GM23338 (cell line): Measurements from ENCODE around the gene LMO2. TPM values are rescaled to one million over a fixed set of nuclear protein-coding genes. Genes with fewer than 3 reads are reported as not detected.

ENCODE experiments used
- ATAC-seq: fragments of 200-7000 bp; cut with Tn5 transposase; 3 replicates; pipeline ENCODE4 v1.9.1; 2020
- DNase-seq: peaks from one replicate; pipeline ENCODE4 v3.0.0-alpha.2; 2015; ENCODE audit warnings: low spot score
- H2AFZ ChIP-seq: fragments of 200-600 bp; sonication (generic); 2 replicates; pipeline ENCODE4 v1.8.0; 2016; ENCODE audit warnings: antibody characterized with exemption, mild to moderate bottlenecking, moderate library complexity
- H3F3A ChIP-seq: fragments of 200-600 bp; sonication (generic); replicated peaks from 2 replicates; pipeline ENCODE4 v1.8.0; 2017; ENCODE audit warnings: antibody characterized with exemption, mixed run types, low read depth
- H3K27ac ChIP-seq: fragments of 200-600 bp; sonication (generic); 2 replicates; pipeline ENCODE4 v1.6.1; 2016; ENCODE audit warnings: low read depth
- H3K27me3 ChIP-seq: fragments of 200-600 bp; sonication (generic); 2 replicates; pipeline ENCODE4 v1.8.0; 2016; ENCODE audit warnings: mild to moderate bottlenecking, mixed run types, moderate library complexity; ENCODE audit not compliant: insufficient read depth
- H3K36me3 ChIP-seq: fragments of 200-600 bp; sonication (generic); 2 replicates; pipeline ENCODE4 v1.8.0; 2016; ENCODE audit warnings: mild to moderate bottlenecking; ENCODE audit not compliant: insufficient read depth
- H3K4me1 ChIP-seq: fragments of 200-600 bp; sonication (generic); 2 replicates; pipeline ENCODE4 v1.8.0; 2016; ENCODE audit warnings: mild to moderate bottlenecking, moderate library complexity; ENCODE audit not compliant: insufficient read depth
- H3K4me2 ChIP-seq: fragments of 200-600 bp; sonication (generic); 2 replicates; pipeline ENCODE4 v1.7.1; 2017; ENCODE audit warnings: mixed run types
- H3K4me3 ChIP-seq: fragments of 200-600 bp; sonication (generic); 2 replicates; pipeline ENCODE4 v1.6.1; 2016; ENCODE audit warnings: mixed run types
- H3K79me2 ChIP-seq: fragments of 200-600 bp; sonication (generic); replicated peaks from 2 replicates; pipeline ENCODE4 v1.8.0; 2017; ENCODE audit warnings: mild to moderate bottlenecking; ENCODE audit not compliant: insufficient read depth
- H3K9me2 ChIP-seq: fragments of 200-600 bp; sonication (generic); 2 replicates; pipeline ENCODE4 v1.8.0; 2017; ENCODE audit not compliant: insufficient read depth
- H4K20me1 ChIP-seq: fragments of 200-600 bp; sonication (generic); replicated peaks from 2 replicates; pipeline ENCODE4 v1.8.0; 2017; ENCODE audit warnings: mild to moderate bottlenecking; ENCODE audit not compliant: insufficient read depth
- H3K27ac Mint-ChIP-seq: 2 replicates; pipeline ENCODE4 v1.8.0; 2020; ENCODE audit warnings: inconsistent platforms, mild to moderate bottlenecking, moderate library complexity, mixed read lengths
- H3K27me3 Mint-ChIP-seq: 3 replicates; pipeline ENCODE4 v1.8.0; 2022; ENCODE audit warnings: low read depth, mild to moderate bottlenecking, moderate library complexity, mixed read lengths, inconsistent platforms; ENCODE audit not compliant: insufficient read depth, poor library complexity
- H3K36me3 Mint-ChIP-seq: 3 replicates; pipeline ENCODE4 v1.8.0; 2021; ENCODE audit warnings: low read depth, mild to moderate bottlenecking, inconsistent platforms, moderate library complexity, mixed read lengths
- H3K4me1 Mint-ChIP-seq: 3 replicates; pipeline ENCODE4 v1.8.0; 2020; ENCODE audit warnings: mild to moderate bottlenecking, inconsistent platforms, mixed read lengths
- H3K4me3 Mint-ChIP-seq: 3 replicates; pipeline ENCODE4 v1.8.0; 2021; ENCODE audit warnings: moderate library complexity, mild to moderate bottlenecking, inconsistent platforms, mixed read lengths
- H3K9me3 Mint-ChIP-seq: 3 replicates; pipeline ENCODE4 v1.8.0; 2020; ENCODE audit warnings: moderate library complexity, mild to moderate bottlenecking, inconsistent platforms, mixed read lengths
- CREB1 ChIP-seq: fragments of 250-450 bp; sonication (Bioruptor Pico); IDR thresholded peaks from 2 replicates; pipeline ENCODE4 v1.5.0; 2020; ENCODE audit warnings: low read depth, mild to moderate bottlenecking, moderate library complexity
- EZH2 ChIP-seq: fragments of 200-600 bp; sonication (generic); IDR thresholded peaks from one replicate; pipeline ENCODE4 v1.8.0; 2017; ENCODE audit warnings: antibody characterized with exemption, mild to moderate bottlenecking, low read depth; ENCODE audit not compliant: unreplicated experiment
- EZH2phosphoT487 ChIP-seq: fragments of 200-600 bp; sonication (generic); IDR thresholded peaks from one replicate; pipeline ENCODE4 v1.8.1; 2018; ENCODE audit warnings: antibody characterized with exemption; ENCODE audit not compliant: unreplicated experiment
- JUNB ChIP-seq: IDR thresholded peaks from one replicate; pipeline ENCODE4 v1.6.1; 2016; ENCODE audit warnings: antibody characterized with exemption; ENCODE audit not compliant: unreplicated experiment
- NANOG ChIP-seq: IDR thresholded peaks from 2 replicates; pipeline ENCODE4 v1.6.1; 2016; ENCODE audit warnings: antibody characterized with exemption, borderline replicate concordance
- POLR2AphosphoS5 ChIP-seq: IDR thresholded peaks from 2 replicates; pipeline ENCODE4 v1.6.1; 2016; ENCODE audit warnings: antibody characterized with exemption, low read depth
- STAT1 ChIP-seq: IDR thresholded peaks from one replicate; pipeline ENCODE4 v1.6.1; 2016; ENCODE audit warnings: antibody characterized with exemption; ENCODE audit not compliant: unreplicated experiment
- ZNF114 ChIP-seq: fragments of 250-450 bp; sonication (Bioruptor Pico); IDR thresholded peaks from 2 replicates; pipeline ENCODE4 v1.5.0; 2020; ENCODE audit warnings: mild to moderate bottlenecking, moderate library complexity
- ZNF331 ChIP-seq: fragments of 250-450 bp; sonication (Bioruptor Pico); IDR thresholded peaks from 2 replicates; pipeline ENCODE4 v1.5.0; 2020; ENCODE audit warnings: low read depth, mild to moderate bottlenecking, moderate library complexity
- polyA plus RNA-seq: library from polyadenylated mRNA; unstranded; fragments of >200 nt; fragmentation: Nextera tagmentation; extraction: Ambion mirVana; gene quantifications from 2 replicates; pipeline ENCODE4 v1.2.1, GENCODE V29; 2016
- total RNA-seq: library from RNA; depleted of rRNA; stranded (reverse); fragments of >200 nt; shearing (Covaris generic); gene quantifications from 2 replicates; pipeline ENCODE4 v1.2.3, GENCODE V29; 2014
- TF ChIP-seq, protein P1 (sequence below): IDR thresholded peaks from one replicate; pipeline ENCODE4 v1.6.1; 2018; ENCODE audit warnings: antibody characterized with exemption; ENCODE audit not compliant: unreplicated experiment
- TF ChIP-seq, protein P2 (sequence below), 2 experiments: fragments of 200-600 bp in 1 of 2; sonication (generic) in 1 of 2; conservative IDR thresholded peaks; 2 replicates each; pipeline versions ENCODE4 v1.5.1 to v1.6.1; 2016 to 2017; ENCODE audit warnings: antibody characterized with exemption in 2 of 2, low read depth in 2 of 2, mild to moderate bottlenecking in 2 of 2, moderate library complexity in 1 of 2
- TF ChIP-seq, protein P3 (sequence below): IDR thresholded peaks from 2 replicates; pipeline ENCODE4 v1.6.1; 2016; ENCODE audit warnings: antibody characterized with exemption
- TF ChIP-seq, protein P4 (sequence below): fragments of 250-450 bp; sonication (Bioruptor Pico); IDR thresholded peaks from 2 replicates; pipeline ENCODE4 v1.5.0; 2020; ENCODE audit warnings: mild to moderate bottlenecking, moderate library complexity

The LMO2 gene
- total and polyA plus RNA-seq, 2 experiments from 2014 or later, result 1.4 to 3.1 TPM

DNA sequence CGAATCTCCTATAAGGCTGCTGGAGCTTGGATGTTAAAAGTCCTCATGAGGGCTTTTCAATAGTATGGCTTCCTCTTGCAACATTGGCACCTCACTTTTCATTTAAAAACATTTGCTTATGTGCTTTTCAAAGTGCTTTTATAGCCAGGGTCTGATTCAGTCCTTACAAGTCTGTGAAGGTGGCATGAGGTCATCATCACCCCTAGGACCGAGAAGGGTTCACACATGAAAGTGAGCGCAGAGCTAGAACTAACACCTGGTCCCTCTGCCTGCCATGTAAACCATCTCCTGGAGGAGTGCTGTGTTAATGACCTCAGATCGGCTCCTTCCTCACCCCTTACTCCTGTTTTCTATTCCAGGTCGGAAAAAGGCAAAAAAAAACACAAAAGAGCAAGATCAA is 12.2 kb upstream of the LMO2 start:
- no peaks in the 10 kb centered on the region for H3K36me3 Mint-ChIP-seq
- no peak overlapping the region for H2AFZ ChIP-seq
- peaks cover 8% of the 10 kb centered on the region for H3K4me1 Mint-ChIP-seq
- no peak overlapping the region for H3K27ac ChIP-seq
- no peaks in the 10 kb centered on the region for H3K9me3 Mint-ChIP-seq
- no peak overlapping the region for H3K4me3 ChIP-seq
- H3K4me2 ChIP-seq, result no peak overlapping the region
- H3F3A ChIP-seq, result no peaks in the 10 kb centered on the region
- H3K4me1 ChIP-seq, result no peaks in the 10 kb centered on the region
- H3K9me2 ChIP-seq, result no peaks in the 10 kb centered on the region
- H3K4me3 Mint-ChIP-seq, result no peak overlapping the region
- H3K79me2 ChIP-seq, result no peaks in the 10 kb centered on the region
- DNase-seq (no peak), ATAC-seq (no peak)
- H3K27ac Mint-ChIP-seq, result no peak overlapping the region
- no peaks in the 10 kb centered on the region for H4K20me1 ChIP-seq
- no peaks in the 10 kb centered on the region for H3K27me3 Mint-ChIP-seq
- TF ChIP-seq POLR2AphosphoS5 (no peak), ZNF114 (no peak), CREB1 (no peak), EZH2 (no peak), NANOG (no peak), JUNB (no peak), ZNF331 (CRISPR knock-in tag) (no peak), EZH2phosphoT487 (no peak), STAT1 (no peak)
- TF ChIP-seq, protein P1, sequence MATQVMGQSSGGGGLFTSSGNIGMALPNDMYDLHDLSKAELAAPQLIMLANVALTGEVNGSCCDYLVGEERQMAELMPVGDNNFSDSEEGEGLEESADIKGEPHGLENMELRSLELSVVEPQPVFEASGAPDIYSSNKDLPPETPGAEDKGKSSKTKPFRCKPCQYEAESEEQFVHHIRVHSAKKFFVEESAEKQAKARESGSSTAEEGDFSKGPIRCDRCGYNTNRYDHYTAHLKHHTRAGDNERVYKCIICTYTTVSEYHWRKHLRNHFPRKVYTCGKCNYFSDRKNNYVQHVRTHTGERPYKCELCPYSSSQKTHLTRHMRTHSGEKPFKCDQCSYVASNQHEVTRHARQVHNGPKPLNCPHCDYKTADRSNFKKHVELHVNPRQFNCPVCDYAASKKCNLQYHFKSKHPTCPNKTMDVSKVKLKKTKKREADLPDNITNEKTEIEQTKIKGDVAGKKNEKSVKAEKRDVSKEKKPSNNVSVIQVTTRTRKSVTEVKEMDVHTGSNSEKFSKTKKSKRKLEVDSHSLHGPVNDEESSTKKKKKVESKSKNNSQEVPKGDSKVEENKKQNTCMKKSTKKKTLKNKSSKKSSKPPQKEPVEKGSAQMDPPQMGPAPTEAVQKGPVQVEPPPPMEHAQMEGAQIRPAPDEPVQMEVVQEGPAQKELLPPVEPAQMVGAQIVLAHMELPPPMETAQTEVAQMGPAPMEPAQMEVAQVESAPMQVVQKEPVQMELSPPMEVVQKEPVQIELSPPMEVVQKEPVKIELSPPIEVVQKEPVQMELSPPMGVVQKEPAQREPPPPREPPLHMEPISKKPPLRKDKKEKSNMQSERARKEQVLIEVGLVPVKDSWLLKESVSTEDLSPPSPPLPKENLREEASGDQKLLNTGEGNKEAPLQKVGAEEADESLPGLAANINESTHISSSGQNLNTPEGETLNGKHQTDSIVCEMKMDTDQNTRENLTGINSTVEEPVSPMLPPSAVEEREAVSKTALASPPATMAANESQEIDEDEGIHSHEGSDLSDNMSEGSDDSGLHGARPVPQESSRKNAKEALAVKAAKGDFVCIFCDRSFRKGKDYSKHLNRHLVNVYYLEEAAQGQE, result no peak
- TF ChIP-seq, protein P2, sequence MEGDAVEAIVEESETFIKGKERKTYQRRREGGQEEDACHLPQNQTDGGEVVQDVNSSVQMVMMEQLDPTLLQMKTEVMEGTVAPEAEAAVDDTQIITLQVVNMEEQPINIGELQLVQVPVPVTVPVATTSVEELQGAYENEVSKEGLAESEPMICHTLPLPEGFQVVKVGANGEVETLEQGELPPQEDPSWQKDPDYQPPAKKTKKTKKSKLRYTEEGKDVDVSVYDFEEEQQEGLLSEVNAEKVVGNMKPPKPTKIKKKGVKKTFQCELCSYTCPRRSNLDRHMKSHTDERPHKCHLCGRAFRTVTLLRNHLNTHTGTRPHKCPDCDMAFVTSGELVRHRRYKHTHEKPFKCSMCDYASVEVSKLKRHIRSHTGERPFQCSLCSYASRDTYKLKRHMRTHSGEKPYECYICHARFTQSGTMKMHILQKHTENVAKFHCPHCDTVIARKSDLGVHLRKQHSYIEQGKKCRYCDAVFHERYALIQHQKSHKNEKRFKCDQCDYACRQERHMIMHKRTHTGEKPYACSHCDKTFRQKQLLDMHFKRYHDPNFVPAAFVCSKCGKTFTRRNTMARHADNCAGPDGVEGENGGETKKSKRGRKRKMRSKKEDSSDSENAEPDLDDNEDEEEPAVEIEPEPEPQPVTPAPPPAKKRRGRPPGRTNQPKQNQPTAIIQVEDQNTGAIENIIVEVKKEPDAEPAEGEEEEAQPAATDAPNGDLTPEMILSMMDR (conservative IDR thresholded peaks at IDR 0.05; ENCODE audit: low read depth in 2 of 2), result no peak
- TF ChIP-seq, protein P3, sequence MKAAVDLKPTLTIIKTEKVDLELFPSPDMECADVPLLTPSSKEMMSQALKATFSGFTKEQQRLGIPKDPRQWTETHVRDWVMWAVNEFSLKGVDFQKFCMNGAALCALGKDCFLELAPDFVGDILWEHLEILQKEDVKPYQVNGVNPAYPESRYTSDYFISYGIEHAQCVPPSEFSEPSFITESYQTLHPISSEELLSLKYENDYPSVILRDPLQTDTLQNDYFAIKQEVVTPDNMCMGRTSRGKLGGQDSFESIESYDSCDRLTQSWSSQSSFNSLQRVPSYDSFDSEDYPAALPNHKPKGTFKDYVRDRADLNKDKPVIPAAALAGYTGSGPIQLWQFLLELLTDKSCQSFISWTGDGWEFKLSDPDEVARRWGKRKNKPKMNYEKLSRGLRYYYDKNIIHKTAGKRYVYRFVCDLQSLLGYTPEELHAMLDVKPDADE, result no peak
- TF ChIP-seq, protein P4, sequence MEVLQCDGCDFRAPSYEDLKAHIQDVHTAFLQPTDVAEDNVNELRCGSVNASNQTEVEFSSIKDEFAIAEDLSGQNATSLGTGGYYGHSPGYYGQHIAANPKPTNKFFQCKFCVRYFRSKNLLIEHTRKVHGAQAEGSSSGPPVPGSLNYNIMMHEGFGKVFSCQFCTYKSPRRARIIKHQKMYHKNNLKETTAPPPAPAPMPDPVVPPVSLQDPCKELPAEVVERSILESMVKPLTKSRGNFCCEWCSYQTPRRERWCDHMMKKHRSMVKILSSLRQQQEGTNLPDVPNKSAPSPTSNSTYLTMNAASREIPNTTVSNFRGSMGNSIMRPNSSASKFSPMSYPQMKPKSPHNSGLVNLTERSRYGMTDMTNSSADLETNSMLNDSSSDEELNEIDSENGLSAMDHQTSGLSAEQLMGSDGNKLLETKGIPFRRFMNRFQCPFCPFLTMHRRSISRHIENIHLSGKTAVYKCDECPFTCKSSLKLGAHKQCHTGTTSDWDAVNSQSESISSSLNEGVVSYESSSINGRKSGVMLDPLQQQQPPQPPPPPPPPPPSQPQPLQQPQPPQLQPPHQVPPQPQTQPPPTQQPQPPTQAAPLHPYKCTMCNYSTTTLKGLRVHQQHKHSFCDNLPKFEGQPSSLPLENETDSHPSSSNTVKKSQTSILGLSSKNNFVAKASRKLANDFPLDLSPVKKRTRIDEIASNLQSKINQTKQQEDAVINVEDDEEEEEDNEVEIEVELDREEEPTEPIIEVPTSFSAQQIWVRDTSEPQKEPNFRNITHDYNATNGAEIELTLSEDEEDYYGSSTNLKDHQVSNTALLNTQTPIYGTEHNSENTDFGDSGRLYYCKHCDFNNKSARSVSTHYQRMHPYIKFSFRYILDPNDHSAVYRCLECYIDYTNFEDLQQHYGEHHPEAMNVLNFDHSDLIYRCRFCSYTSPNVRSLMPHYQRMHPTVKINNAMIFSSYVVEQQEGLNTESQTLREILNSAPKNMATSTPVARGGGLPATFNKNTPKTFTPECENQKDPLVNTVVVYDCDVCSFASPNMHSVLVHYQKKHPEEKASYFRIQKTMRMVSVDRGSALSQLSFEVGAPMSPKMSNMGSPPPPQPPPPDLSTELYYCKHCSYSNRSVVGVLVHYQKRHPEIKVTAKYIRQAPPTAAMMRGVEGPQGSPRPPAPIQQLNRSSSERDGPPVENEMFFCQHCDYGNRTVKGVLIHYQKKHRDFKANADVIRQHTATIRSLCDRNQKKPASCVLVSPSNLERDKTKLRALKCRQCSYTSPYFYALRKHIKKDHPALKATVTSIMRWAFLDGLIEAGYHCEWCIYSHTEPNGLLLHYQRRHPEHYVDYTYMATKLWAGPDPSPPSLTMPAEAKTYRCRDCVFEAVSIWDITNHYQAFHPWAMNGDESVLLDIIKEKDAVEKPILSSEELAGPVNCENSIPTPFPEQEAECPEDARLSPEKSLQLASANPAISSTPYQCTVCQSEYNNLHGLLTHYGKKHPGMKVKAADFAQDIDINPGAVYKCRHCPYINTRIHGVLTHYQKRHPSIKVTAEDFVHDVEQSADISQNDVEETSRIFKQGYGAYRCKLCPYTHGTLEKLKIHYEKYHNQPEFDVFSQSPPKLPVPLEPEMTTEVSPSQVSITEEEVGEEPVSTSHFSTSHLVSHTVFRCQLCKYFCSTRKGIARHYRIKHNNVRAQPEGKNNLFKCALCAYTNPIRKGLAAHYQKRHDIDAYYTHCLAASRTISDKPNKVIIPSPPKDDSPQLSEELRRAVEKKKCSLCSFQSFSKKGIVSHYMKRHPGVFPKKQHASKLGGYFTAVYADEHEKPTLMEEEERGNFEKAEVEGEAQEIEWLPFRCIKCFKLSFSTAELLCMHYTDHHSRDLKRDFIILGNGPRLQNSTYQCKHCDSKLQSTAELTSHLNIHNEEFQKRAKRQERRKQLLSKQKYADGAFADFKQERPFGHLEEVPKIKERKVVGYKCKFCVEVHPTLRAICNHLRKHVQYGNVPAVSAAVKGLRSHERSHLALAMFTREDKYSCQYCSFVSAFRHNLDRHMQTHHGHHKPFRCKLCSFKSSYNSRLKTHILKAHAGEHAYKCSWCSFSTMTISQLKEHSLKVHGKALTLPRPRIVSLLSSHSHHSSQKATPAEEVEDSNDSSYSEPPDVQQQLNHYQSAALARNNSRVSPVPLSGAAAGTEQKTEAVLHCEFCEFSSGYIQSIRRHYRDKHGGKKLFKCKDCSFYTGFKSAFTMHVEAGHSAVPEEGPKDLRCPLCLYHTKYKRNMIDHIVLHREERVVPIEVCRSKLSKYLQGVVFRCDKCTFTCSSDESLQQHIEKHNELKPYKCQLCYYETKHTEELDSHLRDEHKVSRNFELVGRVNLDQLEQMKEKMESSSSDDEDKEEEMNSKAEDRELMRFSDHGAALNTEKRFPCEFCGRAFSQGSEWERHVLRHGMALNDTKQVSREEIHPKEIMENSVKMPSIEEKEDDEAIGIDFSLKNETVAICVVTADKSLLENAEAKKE (CRISPR knock-in tag), result no peak
- H3K36me3 ChIP-seq, result no peaks in the 10 kb centered on the region
- H3K27me3 ChIP-seq, result no peaks in the 10 kb centered on the region
